HG03521 (cell line): Measurements from ENCODE around the gene FERD3L.
"Not testable (repeated sequence)": the region's sequence is repeated elsewhere in the genome, so short reads cannot be mapped to it uniquely, and the experiment has no call there.

ENCODE experiments used
- ATAC-seq: cut with Tn5 transposase; IDR thresholded peaks from one replicate; pipeline ENCODE4 v1.9.1; 2021; ENCODE audit warnings: mild to moderate bottlenecking, moderate library complexity; ENCODE audit not compliant: unreplicated experiment

Gene FERD3L

GRCh38 chr7:19144661-19145433 lies at the start of gene FERD3L:
Gene FERD3L, minus strand, starts transcription at chr7:19145421. Its CDS starts 59 bp downstream, at chr7:19145362.
- ATAC-seq = no peak

- ATAC-seq = not testable (repeated sequence)
These were observed 49.2 kb upstream of the FERD3L start for GRCh38 chr7:19194417-19194816.

GRCh38 chr7:19181634-19182033 lies 36.4 kb upstream of the FERD3L start:
- no peak for ATAC-seq

GRCh38 chr7:19178595-19178994 lies 33.4 kb upstream of the FERD3L start:
- ATAC-seq = no peak

- no peak for ATAC-seq
These were observed 32.0 kb upstream of the FERD3L start for GRCh38 chr7:19177269-19177668.

- ATAC-seq = no peak
These were observed 30.0 kb upstream of the FERD3L start for GRCh38 chr7:19175241-19175640.

- ATAC-seq = no peak
These were observed 16.4 kb upstream of the FERD3L start for GRCh38 chr7:19161671-19162070.

GRCh38 chr7:19146699-19147098 lies 1.5 kb upstream of the FERD3L start:
- ATAC-seq = no peak

- ATAC-seq = no peak
These were observed 354 bp upstream of the FERD3L start for GRCh38 chr7:19145434-19146115.

GRCh38 chr7:19143881-19144574 lies 1.2 kb downstream of the FERD3L start:
- ATAC-seq = no peak

GRCh38 chr7:19139706-19140327 lies 5.4 kb downstream of the FERD3L start:
- no peak for ATAC-seq

GRCh38 chr7:19133886-19134285 lies 11.3 kb downstream of the FERD3L start:
- no peak for ATAC-seq

GRCh38 chr7:19133390-19133789 lies 11.8 kb downstream of the FERD3L start:
- ATAC-seq = no peak

GRCh38 chr7:19128856-19129255 lies 16.4 kb downstream of the FERD3L start:
- no peak for ATAC-seq

- no peak for ATAC-seq
These were observed 23.1 kb downstream of the FERD3L start for GRCh38 chr7:19121977-19122588.

GRCh38 chr7:19119870-19120486 lies 25.2 kb downstream of the FERD3L start:
- ATAC-seq = no peak

- no peak for ATAC-seq
These were observed 25.8 kb downstream of the FERD3L start for GRCh38 chr7:19119372-19119771.

GRCh38 chr7:19118636-19119371 lies 26.4 kb downstream of the FERD3L start:
- no peak for ATAC-seq

GRCh38 chr7:19117870-19118608 lies 27.2 kb downstream of the FERD3L start:
- ATAC-seq = no peak
